ENCODE data around the gene WEE1.

WEE1 gene

GRCh38 chr11:9577556-9577955 is 4.1 kb downstream of the WEE1 start:
- DNase-seq (ENCODE audit: low read depth): no peak
- H3K4me3 ChIP-seq (ENCODE audit: low read length): peak overlapping the region; percentile 88
- no peak for TF ChIP-seq CTCF (conservative IDR thresholded peaks at IDR 0.05; ENCODE audit: low read length)

DNA sequence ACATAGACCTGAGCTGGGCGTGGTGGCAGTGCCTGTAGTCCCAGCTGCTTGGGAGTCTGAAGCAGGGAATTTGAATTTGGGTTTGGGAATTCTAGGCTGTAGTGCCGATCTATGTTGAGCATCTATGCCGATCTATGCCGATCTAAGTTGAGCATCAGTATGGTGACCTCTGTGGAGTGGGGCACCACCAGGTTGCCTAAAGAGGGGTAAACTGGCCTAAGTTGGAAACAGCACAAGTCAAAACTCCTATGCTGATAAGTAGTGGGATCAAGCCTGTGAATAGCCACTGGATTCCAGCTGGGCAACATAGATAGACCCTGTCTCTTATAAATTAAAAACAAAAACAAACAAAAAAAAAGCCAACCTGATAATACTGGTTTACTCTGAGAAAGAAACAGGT is 7.4 kb downstream of the WEE1 start:
- TF ChIP-seq CTCF (conservative IDR thresholded peaks at IDR 0.05; ENCODE audit: low read length): no peak
- no peak for DNase-seq (ENCODE audit: low read depth)
- H3K4me3 ChIP-seq (ENCODE audit: low read length): no peak overlapping the region

GRCh38 chr11:9581556-9582161 is 8.2 kb downstream of the WEE1 start:
- no peak overlapping the region for H3K4me3 ChIP-seq (ENCODE audit: low read length)
- no peak for TF ChIP-seq CTCF (conservative IDR thresholded peaks at IDR 0.05; ENCODE audit: low read length)
- DNase-seq (ENCODE audit: low read depth): no peak

DNA sequence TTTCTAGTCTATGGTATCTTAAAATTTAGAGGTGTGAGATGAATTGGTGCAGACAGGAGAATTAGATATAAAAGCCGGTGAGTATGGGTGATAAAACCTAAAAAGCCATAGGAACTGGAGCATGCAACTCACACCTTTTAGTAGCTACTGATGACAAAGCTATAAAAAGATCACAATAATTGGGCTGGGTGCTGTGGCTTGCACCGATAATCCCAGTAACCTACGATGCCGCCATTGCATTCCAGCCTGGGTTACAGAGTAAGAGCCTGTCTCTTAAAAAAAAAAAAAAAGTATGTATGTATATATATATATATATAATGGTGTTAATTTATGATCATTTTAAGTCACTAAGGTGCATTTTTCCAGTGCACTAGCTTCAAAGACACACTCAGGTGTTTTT is 17.2 kb downstream of the WEE1 start:
- no peak for DNase-seq (ENCODE audit: low read depth)
- no peak for TF ChIP-seq CTCF (conservative IDR thresholded peaks at IDR 0.05; ENCODE audit: low read length)
- no peak overlapping the region for H3K4me3 ChIP-seq (ENCODE audit: low read length)

GRCh38 chr11:9594267-9595046 is 21.0 kb downstream of the WEE1 start:
- no peak for TF ChIP-seq CTCF (conservative IDR thresholded peaks at IDR 0.05; ENCODE audit: low read length)
- no peak overlapping the region for H3K4me3 ChIP-seq (ENCODE audit: low read length)
- DNase-seq (ENCODE audit: low read depth): peak; percentile 40

DNA sequence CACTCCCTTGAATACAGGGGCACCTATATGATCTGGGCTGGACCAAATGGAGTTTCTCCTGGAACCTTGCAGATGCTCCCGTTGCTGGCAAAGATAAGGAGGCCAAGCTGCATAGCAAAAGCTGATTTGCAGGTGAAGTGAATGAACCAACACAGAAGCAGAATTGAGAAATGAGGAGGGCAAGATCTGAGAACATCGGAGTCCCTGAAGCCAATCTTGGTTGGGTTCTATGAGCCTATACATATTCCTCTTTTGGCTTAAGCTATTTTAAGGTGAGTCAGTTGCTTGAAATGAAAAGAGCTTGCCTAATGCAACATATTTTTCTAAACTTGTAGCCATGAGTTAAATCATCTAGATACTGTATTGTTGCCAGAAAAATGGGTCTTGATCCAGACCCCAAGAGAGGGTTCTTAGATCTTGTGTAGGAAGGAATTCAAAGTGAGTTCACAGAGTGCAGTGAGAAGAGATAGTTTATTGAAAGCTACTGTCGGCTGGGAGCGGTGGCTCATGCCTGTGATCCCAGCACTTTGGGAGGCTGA is 23.5 kb downstream of the WEE1 start:
- peak; percentile 18 for DNase-seq (ENCODE audit: low read depth)
- no peak overlapping the region for H3K4me3 ChIP-seq (ENCODE audit: low read length)
- no peak for TF ChIP-seq CTCF (conservative IDR thresholded peaks at IDR 0.05; ENCODE audit: low read length)

DNA sequence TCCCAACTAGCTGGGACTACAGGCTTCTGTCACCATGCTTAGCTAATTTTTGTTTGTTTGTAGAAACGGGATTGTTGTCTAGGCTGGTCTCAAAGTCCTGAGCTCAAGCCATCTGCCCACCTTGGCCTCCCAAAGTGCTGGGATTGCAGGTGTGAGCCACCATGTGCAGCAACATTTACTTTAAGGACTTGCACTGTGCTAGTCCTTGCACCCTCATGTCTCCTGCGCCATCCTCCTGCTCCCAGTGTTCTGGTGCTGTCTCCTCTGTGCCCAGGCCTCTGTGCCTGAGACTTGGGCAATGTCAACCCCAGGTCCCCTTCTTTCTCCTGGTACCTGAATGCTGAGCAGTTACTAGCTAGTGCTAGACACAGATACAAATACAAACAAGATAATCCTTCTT is 26.7 kb downstream of the WEE1 start:
- DNase-seq (ENCODE audit: low read depth): no peak
- no peak for TF ChIP-seq CTCF (conservative IDR thresholded peaks at IDR 0.05; ENCODE audit: low read length)
- no peak overlapping the region for H3K4me3 ChIP-seq (ENCODE audit: low read length)
